ENCODE measurements around the gene ICA1L. TPM values are rescaled to one million over a fixed set of nuclear protein-coding genes. Genes with fewer than 3 reads are reported as not detected.
"Not testable (repeated sequence)": the region's sequence is repeated elsewhere in the genome, so short reads cannot be mapped to it uniquely, and the experiment has no call there.

ICA1L gene
- polyA plus RNA-seq, 2 donors, result 1.1 to 1.2 TPM

DNA sequence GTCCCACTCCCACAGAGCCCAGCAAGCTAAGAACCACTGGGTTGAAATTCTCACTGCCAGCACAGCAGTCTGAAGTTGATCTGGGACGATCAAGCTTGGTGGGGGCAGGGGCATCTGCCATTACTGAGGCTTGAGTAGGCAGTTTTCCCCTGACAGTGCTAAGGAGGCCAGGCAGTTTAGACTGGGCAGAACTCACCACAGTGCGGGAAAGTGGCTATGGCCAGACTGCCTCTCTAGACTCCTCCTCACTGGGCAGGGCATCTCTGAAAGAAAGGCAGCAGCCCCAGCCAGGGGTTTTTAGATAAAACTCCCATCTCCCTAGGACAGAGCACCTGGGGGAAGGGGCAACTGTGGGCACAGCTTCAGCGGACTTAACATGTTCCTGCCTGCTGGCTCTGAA lies 22.2 kb downstream of the ICA1L start:
- not testable (repeated sequence) for H3K4me1 ChIP-seq (ENCODE audit: control insufficient read depth in 2 of 2, insufficient read depth in 2 of 2, low read length in 1 of 2); H3K4me3 ChIP-seq (ENCODE audit: low read depth in 1 of 2, low read length in 2 of 2); H3K27me3 ChIP-seq (ENCODE audit: control insufficient read depth in 1 of 2, insufficient read depth in 2 of 2, low read length in 2 of 2); H3K36me3 ChIP-seq (ENCODE audit: control insufficient read depth in 2 of 2, insufficient read depth in 2 of 2, low read length in 1 of 2); H3K9me3 ChIP-seq (ENCODE audit: control insufficient read depth in 2 of 2, insufficient read depth in 1 of 2, low read depth in 1 of 2, low read length in 1 of 2); H3K27ac ChIP-seq (ENCODE audit: low read depth in 2 of 2, low read length in 1 of 2)
- 74 to 81% methylated on average over 3 of the region's 3 CpGs for WGBS, 2 donors

DNA sequence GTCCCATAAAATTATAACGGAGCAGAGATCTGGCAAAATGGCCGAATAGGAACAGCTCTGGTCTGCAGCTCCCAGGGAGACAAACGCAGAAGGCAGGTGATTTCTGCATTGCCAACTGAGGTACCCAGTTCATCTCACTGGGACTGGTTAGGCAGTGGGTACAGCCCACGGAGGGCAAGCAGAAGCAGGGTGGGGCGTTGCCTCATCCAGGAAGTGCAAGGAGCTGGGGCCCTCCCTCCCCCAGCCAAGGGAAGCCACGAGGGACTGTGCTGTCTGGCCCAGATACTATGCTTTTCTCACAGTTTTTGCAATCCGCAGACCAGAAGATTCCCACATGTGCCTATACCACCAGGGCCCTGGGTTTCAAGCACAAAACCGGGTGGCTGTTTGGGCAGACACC lies 22.8 kb downstream of the ICA1L start:
- no peaks in the 10 kb centered on the region for H3K9me3 ChIP-seq (ENCODE audit: control insufficient read depth in 2 of 2, insufficient read depth in 1 of 2, low read depth in 1 of 2, low read length in 1 of 2)
- 71 to 74% methylated on average over 8 of the region's 8 CpGs for WGBS, 2 donors
- H3K4me1 ChIP-seq (ENCODE audit: control insufficient read depth in 2 of 2, insufficient read depth in 2 of 2, low read length in 1 of 2), result peaks cover 0 to 3% of the 10 kb centered on the region in 2 donors
- no peak overlapping the region for H3K27ac ChIP-seq (ENCODE audit: low read depth in 2 of 2, low read length in 1 of 2)
- H3K27me3 ChIP-seq (ENCODE audit: control insufficient read depth in 1 of 2, insufficient read depth in 2 of 2, low read length in 2 of 2), result no peaks in the 10 kb centered on the region
- H3K4me3 ChIP-seq (ENCODE audit: low read depth in 1 of 2, low read length in 2 of 2), result no peak overlapping the region
- no peaks in the 10 kb centered on the region for H3K36me3 ChIP-seq (ENCODE audit: control insufficient read depth in 2 of 2, insufficient read depth in 2 of 2, low read length in 1 of 2)

DNA sequence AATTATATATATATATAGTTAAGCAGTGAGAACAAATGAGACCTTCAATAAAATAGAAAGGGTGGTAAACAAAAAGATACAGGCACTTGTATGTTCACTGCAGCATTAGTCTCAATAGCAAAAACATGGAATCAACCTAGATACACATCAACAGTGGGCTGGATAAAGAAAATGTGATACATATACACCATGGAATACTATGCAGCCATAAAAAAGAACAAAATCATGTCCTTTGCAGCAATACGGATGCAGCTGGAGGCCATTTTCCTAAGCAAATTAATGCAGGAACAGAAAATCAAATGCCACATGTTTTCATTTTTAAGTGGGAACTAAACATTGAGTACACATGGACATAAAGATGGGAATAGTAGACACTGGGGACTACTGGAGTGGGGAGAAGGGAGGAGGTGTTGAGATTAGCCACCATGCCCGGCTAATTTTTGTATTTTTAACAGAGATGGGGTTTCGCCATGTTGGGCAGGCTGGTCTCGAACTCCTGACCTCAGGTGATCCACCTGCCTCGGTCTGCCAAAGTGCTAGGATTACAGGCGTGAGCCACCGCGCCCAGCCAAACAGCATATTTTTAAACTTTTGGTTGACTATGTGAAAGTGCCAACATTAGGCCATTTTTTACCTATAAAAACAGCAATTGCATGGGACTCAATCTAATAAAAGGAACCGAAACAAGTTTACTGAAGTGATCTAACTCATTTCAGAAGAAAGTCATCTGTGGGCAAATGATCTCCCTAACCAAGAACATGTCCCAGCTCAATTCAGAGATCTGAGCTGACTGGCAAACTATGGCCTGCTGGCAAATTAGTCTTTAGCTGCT lies 23.7 kb downstream of the ICA1L start:
- no peaks in the 10 kb centered on the region for H3K27me3 ChIP-seq (ENCODE audit: control insufficient read depth in 1 of 2, insufficient read depth in 2 of 2, low read length in 2 of 2)
- WGBS, 2 donors, result 88 to 93% methylated on average over 9 of the region's 9 CpGs
- no peak overlapping the region for H3K4me3 ChIP-seq (ENCODE audit: low read depth in 1 of 2, low read length in 2 of 2)

DNA sequence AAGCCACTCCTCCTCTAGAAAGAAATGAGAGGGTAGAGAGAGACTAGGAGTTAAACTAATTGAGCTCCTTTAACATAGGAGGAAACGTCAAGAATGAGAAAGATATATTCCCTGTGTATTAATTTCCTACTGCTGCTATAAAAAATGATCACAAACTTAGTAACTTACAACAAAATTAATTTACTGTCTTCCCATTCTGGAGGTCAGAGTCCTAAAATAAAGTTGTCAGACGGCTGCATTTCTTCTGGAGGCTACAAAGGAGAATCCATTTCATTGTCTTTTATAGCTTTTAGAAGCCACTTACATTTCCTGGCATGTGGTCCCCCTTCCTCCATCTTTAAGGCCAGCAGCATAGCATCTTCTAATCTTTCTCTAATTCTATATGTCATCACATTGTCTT lies 26.9 kb downstream of the ICA1L start:
- H3K36me3 ChIP-seq (ENCODE audit: control insufficient read depth in 2 of 2, insufficient read depth in 2 of 2, low read length in 1 of 2), result no peaks in the 10 kb centered on the region
- H3K4me3 ChIP-seq (ENCODE audit: low read depth in 1 of 2, low read length in 2 of 2), result no peak overlapping the region
- 74 to 86% methylated on average over 2 of the region's 2 CpGs for WGBS, 2 donors

More for the DNA sequence above, 23.7 kb downstream of the ICA1L start:
- H3K36me3 ChIP-seq (ENCODE audit: control insufficient read depth in 2 of 2, insufficient read depth in 2 of 2, low read length in 1 of 2), result no peaks in the 10 kb centered on the region
- no peaks in the 10 kb centered on the region for H3K9me3 ChIP-seq (ENCODE audit: control insufficient read depth in 2 of 2, insufficient read depth in 1 of 2, low read depth in 1 of 2, low read length in 1 of 2)
- H3K4me1 ChIP-seq (ENCODE audit: control insufficient read depth in 2 of 2, insufficient read depth in 2 of 2, low read length in 1 of 2), result peaks cover 0 to 3% of the 10 kb centered on the region in 2 donors
- H3K27ac ChIP-seq (ENCODE audit: low read depth in 2 of 2, low read length in 1 of 2), result no peak overlapping the region

DNA sequence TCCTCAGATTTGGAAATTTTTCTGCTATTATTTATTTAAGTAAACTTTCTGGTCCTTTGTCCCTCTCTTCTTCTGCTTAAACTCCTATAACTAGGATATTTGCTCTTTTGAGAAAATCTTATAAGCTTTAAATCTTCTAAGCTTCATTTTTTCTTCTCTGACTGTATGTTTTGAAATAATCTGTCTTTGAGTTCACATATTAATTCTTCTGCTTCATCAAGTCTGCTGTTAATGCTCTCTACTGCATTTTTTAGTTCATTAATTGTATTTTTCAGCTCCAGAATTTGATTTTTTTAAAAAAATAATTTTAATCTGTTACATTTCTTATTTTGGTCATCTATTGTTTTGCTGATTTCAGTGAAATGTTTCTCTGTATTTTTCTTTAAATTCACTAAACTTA lies 28.9 kb downstream of the ICA1L start:
- Histone ChIP-seq H3K27ac (ENCODE audit: low read depth in 2 of 2, low read length in 1 of 2) (no peak overlapping the region), H3K9me3 (ENCODE audit: control insufficient read depth in 2 of 2, insufficient read depth in 1 of 2, low read depth in 1 of 2, low read length in 1 of 2) (no peaks in the 10 kb centered on the region), H3K4me3 (ENCODE audit: low read depth in 1 of 2, low read length in 2 of 2) (no peak overlapping the region), H3K27me3 (ENCODE audit: control insufficient read depth in 1 of 2, insufficient read depth in 2 of 2, low read length in 2 of 2) (no peaks in the 10 kb centered on the region), H3K4me1 (ENCODE audit: control insufficient read depth in 2 of 2, insufficient read depth in 2 of 2, low read length in 1 of 2) (no peaks in the 10 kb centered on the region), H3K36me3 (ENCODE audit: control insufficient read depth in 2 of 2, insufficient read depth in 2 of 2, low read length in 1 of 2) (no peaks in the 10 kb centered on the region)

More for the DNA sequence above, 26.9 kb downstream of the ICA1L start:
- Histone ChIP-seq H3K4me1 (ENCODE audit: control insufficient read depth in 2 of 2, insufficient read depth in 2 of 2, low read length in 1 of 2) (peaks cover 0 to 3% of the 10 kb centered on the region in 2 donors), H3K9me3 (ENCODE audit: control insufficient read depth in 2 of 2, insufficient read depth in 1 of 2, low read depth in 1 of 2, low read length in 1 of 2) (no peaks in the 10 kb centered on the region), H3K27ac (ENCODE audit: low read depth in 2 of 2, low read length in 1 of 2) (no peak overlapping the region), H3K27me3 (ENCODE audit: control insufficient read depth in 1 of 2, insufficient read depth in 2 of 2, low read length in 2 of 2) (no peaks in the 10 kb centered on the region)

GRCh38 chr2:202841090-202841867 lies 30.3 kb downstream of the ICA1L start:
- WGBS, 2 donors, result 91% methylated on average over 11 of the region's 11 CpGs
- Histone ChIP-seq H3K4me1 (ENCODE audit: control insufficient read depth in 2 of 2, insufficient read depth in 2 of 2, low read length in 1 of 2) (no peaks in the 10 kb centered on the region), H3K36me3 (ENCODE audit: control insufficient read depth in 2 of 2, insufficient read depth in 2 of 2, low read length in 1 of 2) (no peaks in the 10 kb centered on the region), H3K9me3 (ENCODE audit: control insufficient read depth in 2 of 2, insufficient read depth in 1 of 2, low read depth in 1 of 2, low read length in 1 of 2) (no peaks in the 10 kb centered on the region), H3K4me3 (ENCODE audit: low read depth in 1 of 2, low read length in 2 of 2) (no peak overlapping the region), H3K27me3 (ENCODE audit: control insufficient read depth in 1 of 2, insufficient read depth in 2 of 2, low read length in 2 of 2) (no peaks in the 10 kb centered on the region), H3K27ac (ENCODE audit: low read depth in 2 of 2, low read length in 1 of 2) (no peak overlapping the region)

DNA sequence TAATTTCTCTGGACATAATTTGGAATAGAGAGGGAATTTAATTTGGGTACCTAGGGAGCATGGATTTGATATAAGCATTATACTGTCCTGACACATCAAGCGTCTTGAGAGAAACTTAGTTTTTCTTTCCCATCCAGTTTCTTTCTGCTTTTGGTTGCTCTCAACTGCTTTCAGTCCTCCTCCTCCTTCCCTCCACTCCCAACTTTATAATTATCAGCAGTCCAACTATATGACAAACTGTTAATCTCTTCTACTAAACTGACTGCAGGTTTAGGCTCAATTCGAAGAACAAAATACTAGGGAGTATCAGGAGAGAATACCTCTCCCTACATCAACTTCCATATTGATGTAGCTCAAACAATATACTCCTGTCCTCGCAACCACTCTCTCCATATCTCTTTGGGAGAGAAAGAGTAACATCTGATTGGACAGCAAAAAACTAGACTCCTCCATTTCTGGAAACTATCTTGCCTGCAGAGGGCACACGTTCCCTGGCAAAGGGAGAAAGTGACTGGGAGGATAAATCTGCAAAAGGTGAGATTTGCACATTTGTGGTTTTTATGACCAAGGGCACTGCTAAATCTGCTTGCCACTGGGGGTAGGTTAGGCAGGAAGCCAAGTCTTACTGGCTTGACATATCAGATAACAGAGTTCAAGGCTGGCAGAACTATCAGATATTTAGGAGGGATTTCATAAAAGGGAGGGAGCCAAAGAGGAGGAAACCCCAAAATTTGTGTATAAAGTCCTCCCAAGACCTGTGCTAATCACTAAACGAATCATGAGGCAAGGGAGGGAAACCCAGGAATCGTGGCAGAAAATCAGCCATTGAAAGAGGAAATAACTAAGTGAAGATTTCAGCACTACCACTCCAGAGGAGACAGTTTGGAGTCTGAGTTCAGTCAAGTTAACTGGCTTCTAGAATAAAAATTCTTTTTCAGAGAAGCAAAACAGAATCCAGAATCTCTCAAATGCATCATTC lies 40.0 kb downstream of the ICA1L start:
- Histone ChIP-seq H3K4me3 (ENCODE audit: low read depth in 1 of 2, low read length in 2 of 2) (no peak overlapping the region), H3K27me3 (ENCODE audit: control insufficient read depth in 1 of 2, insufficient read depth in 2 of 2, low read length in 2 of 2) (no peaks in the 10 kb centered on the region), H3K36me3 (ENCODE audit: control insufficient read depth in 2 of 2, insufficient read depth in 2 of 2, low read length in 1 of 2) (no peaks in the 10 kb centered on the region), H3K4me1 (ENCODE audit: control insufficient read depth in 2 of 2, insufficient read depth in 2 of 2, low read length in 1 of 2) (no peaks in the 10 kb centered on the region), H3K9me3 (ENCODE audit: control insufficient read depth in 2 of 2, insufficient read depth in 1 of 2, low read depth in 1 of 2, low read length in 1 of 2) (no peaks in the 10 kb centered on the region), H3K27ac (ENCODE audit: low read depth in 2 of 2, low read length in 1 of 2) (no peak overlapping the region)
- 28 to 30% methylated on average over 6 of the region's 6 CpGs for WGBS, 2 donors

- H3K27ac ChIP-seq (ENCODE audit: low read depth in 2 of 2, low read length in 1 of 2), result no peak overlapping the region
- H3K36me3 ChIP-seq (ENCODE audit: control insufficient read depth in 2 of 2, insufficient read depth in 2 of 2, low read length in 1 of 2), result no peaks in the 10 kb centered on the region
- 90 to 98% methylated on average over 1 of the region's 1 CpG for WGBS, 2 donors
Measured at GRCh38 chr2:202824901-202825300, 46.7 kb downstream of the ICA1L start.

DNA sequence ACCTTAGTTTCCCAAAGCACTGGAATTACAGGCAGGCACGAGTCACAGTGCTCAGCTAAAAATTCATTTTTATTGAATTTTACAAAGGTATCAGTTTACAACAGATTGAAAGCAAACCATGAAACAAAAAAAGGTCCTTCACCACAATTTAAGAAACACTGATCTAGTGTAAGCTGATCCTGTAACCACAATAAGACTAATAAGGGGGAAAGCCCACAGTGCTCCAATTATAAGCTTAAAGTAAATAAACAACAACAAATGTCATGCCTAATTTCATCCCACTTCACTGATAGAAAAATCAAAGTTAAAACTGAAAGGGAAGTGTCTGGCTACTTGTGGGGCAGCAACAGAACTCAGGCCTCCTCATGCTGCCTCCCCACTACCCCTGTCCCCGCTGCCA lies 49.2 kb downstream of the ICA1L start:
- Histone ChIP-seq H3K4me3 (ENCODE audit: low read depth in 1 of 2, low read length in 2 of 2) (no peak overlapping the region), H3K36me3 (ENCODE audit: control insufficient read depth in 2 of 2, insufficient read depth in 2 of 2, low read length in 1 of 2) (no peaks in the 10 kb centered on the region), H3K27ac (ENCODE audit: low read depth in 2 of 2, low read length in 1 of 2) (no peak overlapping the region), H3K4me1 (ENCODE audit: control insufficient read depth in 2 of 2, insufficient read depth in 2 of 2, low read length in 1 of 2) (no peaks in the 10 kb centered on the region), H3K9me3 (ENCODE audit: control insufficient read depth in 2 of 2, insufficient read depth in 1 of 2, low read depth in 1 of 2, low read length in 1 of 2) (no peaks in the 10 kb centered on the region), H3K27me3 (ENCODE audit: control insufficient read depth in 1 of 2, insufficient read depth in 2 of 2, low read length in 2 of 2) (no peaks in the 10 kb centered on the region)
- WGBS, 2 donors, result 92 to 94% methylated on average over 2 of the region's 2 CpGs

More at GRCh38 chr2:202824901-202825300, 46.7 kb downstream of the ICA1L start:
- Histone ChIP-seq H3K4me3 (ENCODE audit: low read depth in 1 of 2, low read length in 2 of 2) (no peak overlapping the region), H3K9me3 (ENCODE audit: control insufficient read depth in 2 of 2, insufficient read depth in 1 of 2, low read depth in 1 of 2, low read length in 1 of 2) (no peaks in the 10 kb centered on the region), H3K4me1 (ENCODE audit: control insufficient read depth in 2 of 2, insufficient read depth in 2 of 2, low read length in 1 of 2) (no peaks in the 10 kb centered on the region), H3K27me3 (ENCODE audit: control insufficient read depth in 1 of 2, insufficient read depth in 2 of 2, low read length in 2 of 2) (no peaks in the 10 kb centered on the region)

Data from esophagus (tissue), 2 donors.